ENCODE results near the gene PTPRU. TPM values are rescaled to one million over a fixed set of nuclear protein-coding genes. Genes with fewer than 3 reads are reported as not detected.

PTPRU gene
- total and polyA plus RNA-seq, 2 experiments from 2014 or later: 8.0 to 105 TPM

DNA sequence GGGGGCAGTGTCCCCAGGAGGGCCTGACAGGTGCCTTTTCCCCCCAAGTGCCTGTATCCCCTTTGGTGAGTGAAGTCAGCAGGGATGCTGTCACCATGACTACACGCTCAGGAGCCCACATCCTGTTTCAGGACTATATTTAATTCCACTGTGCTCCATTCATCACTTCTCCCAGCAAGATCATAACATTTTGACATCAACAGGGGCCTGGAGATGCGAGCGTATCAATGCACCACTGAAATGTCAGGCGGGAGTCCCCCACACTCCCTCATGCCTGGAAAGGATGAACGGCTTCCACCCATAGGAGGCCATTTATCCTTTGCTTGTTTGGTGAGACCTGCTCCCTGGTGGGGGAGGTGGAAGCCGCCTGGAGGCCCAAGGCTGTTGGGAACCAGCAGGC is 119.1 kb downstream of the PTPRU start (continued):
- TF ChIP-seq, protein P1, sequence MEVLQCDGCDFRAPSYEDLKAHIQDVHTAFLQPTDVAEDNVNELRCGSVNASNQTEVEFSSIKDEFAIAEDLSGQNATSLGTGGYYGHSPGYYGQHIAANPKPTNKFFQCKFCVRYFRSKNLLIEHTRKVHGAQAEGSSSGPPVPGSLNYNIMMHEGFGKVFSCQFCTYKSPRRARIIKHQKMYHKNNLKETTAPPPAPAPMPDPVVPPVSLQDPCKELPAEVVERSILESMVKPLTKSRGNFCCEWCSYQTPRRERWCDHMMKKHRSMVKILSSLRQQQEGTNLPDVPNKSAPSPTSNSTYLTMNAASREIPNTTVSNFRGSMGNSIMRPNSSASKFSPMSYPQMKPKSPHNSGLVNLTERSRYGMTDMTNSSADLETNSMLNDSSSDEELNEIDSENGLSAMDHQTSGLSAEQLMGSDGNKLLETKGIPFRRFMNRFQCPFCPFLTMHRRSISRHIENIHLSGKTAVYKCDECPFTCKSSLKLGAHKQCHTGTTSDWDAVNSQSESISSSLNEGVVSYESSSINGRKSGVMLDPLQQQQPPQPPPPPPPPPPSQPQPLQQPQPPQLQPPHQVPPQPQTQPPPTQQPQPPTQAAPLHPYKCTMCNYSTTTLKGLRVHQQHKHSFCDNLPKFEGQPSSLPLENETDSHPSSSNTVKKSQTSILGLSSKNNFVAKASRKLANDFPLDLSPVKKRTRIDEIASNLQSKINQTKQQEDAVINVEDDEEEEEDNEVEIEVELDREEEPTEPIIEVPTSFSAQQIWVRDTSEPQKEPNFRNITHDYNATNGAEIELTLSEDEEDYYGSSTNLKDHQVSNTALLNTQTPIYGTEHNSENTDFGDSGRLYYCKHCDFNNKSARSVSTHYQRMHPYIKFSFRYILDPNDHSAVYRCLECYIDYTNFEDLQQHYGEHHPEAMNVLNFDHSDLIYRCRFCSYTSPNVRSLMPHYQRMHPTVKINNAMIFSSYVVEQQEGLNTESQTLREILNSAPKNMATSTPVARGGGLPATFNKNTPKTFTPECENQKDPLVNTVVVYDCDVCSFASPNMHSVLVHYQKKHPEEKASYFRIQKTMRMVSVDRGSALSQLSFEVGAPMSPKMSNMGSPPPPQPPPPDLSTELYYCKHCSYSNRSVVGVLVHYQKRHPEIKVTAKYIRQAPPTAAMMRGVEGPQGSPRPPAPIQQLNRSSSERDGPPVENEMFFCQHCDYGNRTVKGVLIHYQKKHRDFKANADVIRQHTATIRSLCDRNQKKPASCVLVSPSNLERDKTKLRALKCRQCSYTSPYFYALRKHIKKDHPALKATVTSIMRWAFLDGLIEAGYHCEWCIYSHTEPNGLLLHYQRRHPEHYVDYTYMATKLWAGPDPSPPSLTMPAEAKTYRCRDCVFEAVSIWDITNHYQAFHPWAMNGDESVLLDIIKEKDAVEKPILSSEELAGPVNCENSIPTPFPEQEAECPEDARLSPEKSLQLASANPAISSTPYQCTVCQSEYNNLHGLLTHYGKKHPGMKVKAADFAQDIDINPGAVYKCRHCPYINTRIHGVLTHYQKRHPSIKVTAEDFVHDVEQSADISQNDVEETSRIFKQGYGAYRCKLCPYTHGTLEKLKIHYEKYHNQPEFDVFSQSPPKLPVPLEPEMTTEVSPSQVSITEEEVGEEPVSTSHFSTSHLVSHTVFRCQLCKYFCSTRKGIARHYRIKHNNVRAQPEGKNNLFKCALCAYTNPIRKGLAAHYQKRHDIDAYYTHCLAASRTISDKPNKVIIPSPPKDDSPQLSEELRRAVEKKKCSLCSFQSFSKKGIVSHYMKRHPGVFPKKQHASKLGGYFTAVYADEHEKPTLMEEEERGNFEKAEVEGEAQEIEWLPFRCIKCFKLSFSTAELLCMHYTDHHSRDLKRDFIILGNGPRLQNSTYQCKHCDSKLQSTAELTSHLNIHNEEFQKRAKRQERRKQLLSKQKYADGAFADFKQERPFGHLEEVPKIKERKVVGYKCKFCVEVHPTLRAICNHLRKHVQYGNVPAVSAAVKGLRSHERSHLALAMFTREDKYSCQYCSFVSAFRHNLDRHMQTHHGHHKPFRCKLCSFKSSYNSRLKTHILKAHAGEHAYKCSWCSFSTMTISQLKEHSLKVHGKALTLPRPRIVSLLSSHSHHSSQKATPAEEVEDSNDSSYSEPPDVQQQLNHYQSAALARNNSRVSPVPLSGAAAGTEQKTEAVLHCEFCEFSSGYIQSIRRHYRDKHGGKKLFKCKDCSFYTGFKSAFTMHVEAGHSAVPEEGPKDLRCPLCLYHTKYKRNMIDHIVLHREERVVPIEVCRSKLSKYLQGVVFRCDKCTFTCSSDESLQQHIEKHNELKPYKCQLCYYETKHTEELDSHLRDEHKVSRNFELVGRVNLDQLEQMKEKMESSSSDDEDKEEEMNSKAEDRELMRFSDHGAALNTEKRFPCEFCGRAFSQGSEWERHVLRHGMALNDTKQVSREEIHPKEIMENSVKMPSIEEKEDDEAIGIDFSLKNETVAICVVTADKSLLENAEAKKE (CRISPR knock-in tag; IDR thresholded peaks at IDR 0.05): no peak
- no peak for TF ChIP-seq ZNF331 (CRISPR knock-in tag; IDR thresholded peaks at IDR 0.05; ENCODE audit: low read depth)
- TF ChIP-seq STAT1 (IDR thresholded peaks at IDR 0.05; ENCODE audit: unreplicated experiment): no peak
- TF ChIP-seq ETS1 (IDR thresholded peaks at IDR 0.05): no peak

DNA sequence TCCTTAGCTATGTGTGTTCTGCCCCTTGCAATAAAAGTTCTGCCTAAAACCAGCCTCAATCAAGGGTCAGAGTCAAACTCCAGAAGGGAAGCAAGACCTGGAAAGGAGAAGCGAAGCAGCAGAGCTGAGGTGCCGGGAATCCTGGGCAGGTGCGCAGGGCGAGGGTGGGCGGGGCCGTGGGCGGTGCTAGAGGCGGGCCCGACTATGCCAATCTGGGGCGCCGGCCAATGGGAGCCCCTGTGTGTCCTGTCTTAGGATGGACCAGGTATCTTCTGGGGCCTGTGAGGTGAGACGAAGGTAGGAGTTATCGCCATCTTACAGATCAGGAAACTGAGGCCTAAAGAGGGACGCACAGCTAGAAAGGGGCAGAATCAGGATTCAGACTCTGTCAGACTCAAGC is 120.3 kb downstream of the PTPRU start:
- Histone ChIP-seq H3K4me2 (no peak overlapping the region), H3K27me3 (ENCODE audit: insufficient read depth) (no peaks in the 10 kb centered on the region), H4K20me1 (replicated peaks; ENCODE audit: insufficient read depth) (no peaks in the 10 kb centered on the region), H2AFZ (peak overlapping the region; percentile 59; the same call in 1 of the 2 replicates), H3K27ac (ENCODE audit: low read depth) (no peak overlapping the region), H3K79me2 (replicated peaks; ENCODE audit: insufficient read depth) (no peaks in the 10 kb centered on the region), H3F3A (replicated peaks; ENCODE audit: low read depth) (no peaks in the 10 kb centered on the region), H3K4me1 (ENCODE audit: insufficient read depth) (peaks cover 10% of the 10 kb centered on the region), H3K4me3 (no peak overlapping the region), H3K36me3 (ENCODE audit: insufficient read depth) (no peaks in the 10 kb centered on the region; the same call in 1 of the 2 replicates), H3K9me2 (ENCODE audit: insufficient read depth) (peaks cover 7% of the 10 kb centered on the region; the same call in 1 of the 2 replicates)
- H3K36me3 Mint-ChIP-seq (ENCODE audit: low read depth): no peaks in the 10 kb centered on the region; the same call in 2 of the 3 replicates
- H3K9me3 Mint-ChIP-seq: peaks cover 2% of the 10 kb centered on the region; the same call in 1 of the 3 replicates
- TF ChIP-seq STAT1 (IDR thresholded peaks at IDR 0.05; ENCODE audit: unreplicated experiment) (no peak), POLR2AphosphoS5 (IDR thresholded peaks at IDR 0.05; ENCODE audit: low read depth) (no peak)
- H3K4me3 Mint-ChIP-seq: no peak overlapping the region
- peak; percentile 78 for DNase-seq (ENCODE audit: low spot score)
- H3K27ac Mint-ChIP-seq: no peak overlapping the region
- H3K4me1 Mint-ChIP-seq: peaks cover 3% of the 10 kb centered on the region; the same call in 2 of the 3 replicates
- peak; percentile 98 for ATAC-seq
- peaks cover 11% of the 10 kb centered on the region for H3K27me3 Mint-ChIP-seq (ENCODE audit: insufficient read depth, low read depth, poor library complexity)

All from GM23338 (cell line).